Measurements from ENCODE around the gene CDC42EP5.
A peak's percentile ranks its signal among the peaks of the same experiment; 100 is the strongest.

DNA sequence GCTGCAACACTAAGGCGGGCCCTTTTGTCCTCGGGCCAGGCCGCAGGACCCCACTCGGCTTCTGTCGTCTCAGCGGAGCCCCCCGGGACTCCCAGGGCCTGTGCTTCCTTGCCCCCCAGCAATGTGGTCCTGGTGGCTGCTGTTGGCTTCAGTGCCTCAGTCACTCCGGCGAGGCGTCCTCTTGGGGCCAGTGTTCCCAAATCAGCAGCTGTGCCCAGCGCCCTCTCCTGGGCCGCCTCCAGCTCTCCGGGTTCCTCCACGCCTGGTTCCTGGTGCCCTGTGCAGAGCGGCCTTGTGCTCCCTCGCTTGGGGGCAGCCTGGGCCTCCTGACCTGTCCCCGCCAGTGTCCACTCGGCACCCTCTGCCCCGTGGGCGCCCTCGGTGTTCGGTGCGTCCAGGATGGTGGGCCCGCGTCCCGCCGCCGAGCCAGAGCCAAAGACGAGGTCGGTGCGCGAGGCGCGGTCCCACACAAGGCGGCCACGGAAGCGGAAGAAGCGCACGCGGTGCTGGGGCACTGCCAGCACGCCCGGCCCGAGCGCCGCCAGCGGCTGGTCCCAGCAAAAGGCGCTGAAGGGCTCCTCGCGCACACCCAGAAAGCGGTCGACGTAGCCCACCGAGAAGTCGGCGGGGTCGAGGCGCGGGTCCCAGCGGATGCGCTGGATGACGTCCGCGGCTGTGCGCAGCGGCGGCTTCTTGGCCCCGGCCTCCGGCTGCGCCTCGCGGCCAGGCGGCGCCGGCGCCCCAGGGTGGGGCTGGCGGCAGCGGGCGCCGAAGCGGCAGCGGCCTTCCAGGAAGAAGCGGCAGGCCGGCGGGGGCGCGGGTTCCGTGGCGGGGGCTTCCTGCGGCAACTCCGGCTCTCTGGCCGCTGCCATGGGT is 10.2 kb downstream of the CDC42EP5 start:
- TF ChIP-seq, protein P1, sequence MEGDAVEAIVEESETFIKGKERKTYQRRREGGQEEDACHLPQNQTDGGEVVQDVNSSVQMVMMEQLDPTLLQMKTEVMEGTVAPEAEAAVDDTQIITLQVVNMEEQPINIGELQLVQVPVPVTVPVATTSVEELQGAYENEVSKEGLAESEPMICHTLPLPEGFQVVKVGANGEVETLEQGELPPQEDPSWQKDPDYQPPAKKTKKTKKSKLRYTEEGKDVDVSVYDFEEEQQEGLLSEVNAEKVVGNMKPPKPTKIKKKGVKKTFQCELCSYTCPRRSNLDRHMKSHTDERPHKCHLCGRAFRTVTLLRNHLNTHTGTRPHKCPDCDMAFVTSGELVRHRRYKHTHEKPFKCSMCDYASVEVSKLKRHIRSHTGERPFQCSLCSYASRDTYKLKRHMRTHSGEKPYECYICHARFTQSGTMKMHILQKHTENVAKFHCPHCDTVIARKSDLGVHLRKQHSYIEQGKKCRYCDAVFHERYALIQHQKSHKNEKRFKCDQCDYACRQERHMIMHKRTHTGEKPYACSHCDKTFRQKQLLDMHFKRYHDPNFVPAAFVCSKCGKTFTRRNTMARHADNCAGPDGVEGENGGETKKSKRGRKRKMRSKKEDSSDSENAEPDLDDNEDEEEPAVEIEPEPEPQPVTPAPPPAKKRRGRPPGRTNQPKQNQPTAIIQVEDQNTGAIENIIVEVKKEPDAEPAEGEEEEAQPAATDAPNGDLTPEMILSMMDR (IDR thresholded peaks at IDR 0.05; ENCODE audit: insufficient read depth, low read length): peak; percentile 42
- TF ChIP-seq SPI1 (IDR thresholded peaks at IDR 0.05; ENCODE audit: borderline replicate concordance, low read depth) (no peak), POLR2AphosphoS5 (IDR thresholded peaks at IDR 0.05; ENCODE audit: low read depth) (peak; percentile 84), GABPA (IDR thresholded peaks at IDR 0.05; ENCODE audit: low read depth) (no peak)
- TF ChIP-seq, protein P2, sequence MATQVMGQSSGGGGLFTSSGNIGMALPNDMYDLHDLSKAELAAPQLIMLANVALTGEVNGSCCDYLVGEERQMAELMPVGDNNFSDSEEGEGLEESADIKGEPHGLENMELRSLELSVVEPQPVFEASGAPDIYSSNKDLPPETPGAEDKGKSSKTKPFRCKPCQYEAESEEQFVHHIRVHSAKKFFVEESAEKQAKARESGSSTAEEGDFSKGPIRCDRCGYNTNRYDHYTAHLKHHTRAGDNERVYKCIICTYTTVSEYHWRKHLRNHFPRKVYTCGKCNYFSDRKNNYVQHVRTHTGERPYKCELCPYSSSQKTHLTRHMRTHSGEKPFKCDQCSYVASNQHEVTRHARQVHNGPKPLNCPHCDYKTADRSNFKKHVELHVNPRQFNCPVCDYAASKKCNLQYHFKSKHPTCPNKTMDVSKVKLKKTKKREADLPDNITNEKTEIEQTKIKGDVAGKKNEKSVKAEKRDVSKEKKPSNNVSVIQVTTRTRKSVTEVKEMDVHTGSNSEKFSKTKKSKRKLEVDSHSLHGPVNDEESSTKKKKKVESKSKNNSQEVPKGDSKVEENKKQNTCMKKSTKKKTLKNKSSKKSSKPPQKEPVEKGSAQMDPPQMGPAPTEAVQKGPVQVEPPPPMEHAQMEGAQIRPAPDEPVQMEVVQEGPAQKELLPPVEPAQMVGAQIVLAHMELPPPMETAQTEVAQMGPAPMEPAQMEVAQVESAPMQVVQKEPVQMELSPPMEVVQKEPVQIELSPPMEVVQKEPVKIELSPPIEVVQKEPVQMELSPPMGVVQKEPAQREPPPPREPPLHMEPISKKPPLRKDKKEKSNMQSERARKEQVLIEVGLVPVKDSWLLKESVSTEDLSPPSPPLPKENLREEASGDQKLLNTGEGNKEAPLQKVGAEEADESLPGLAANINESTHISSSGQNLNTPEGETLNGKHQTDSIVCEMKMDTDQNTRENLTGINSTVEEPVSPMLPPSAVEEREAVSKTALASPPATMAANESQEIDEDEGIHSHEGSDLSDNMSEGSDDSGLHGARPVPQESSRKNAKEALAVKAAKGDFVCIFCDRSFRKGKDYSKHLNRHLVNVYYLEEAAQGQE (IDR thresholded peaks at IDR 0.05; ENCODE audit: insufficient replicate concordance, low read depth): no peak

All from HL-60 (cell line).